CD8-positive, alpha-beta memory T cell (primary cell): ENCODE measurements around the gene PRKAG2. TPM values are rescaled to one million over a fixed set of nuclear protein-coding genes. Genes with fewer than 3 reads are reported as not detected.

Experiments used
- CTCF ChIA-PET: fragments of 350-600 bp; sonication (Branson Sonifier 250); formaldehyde crosslinking; loops from one replicate; lab custom pipeline; 2021; ENCODE audit warnings: antibody characterized with exemption; lab: Charles Lee
- POLR2A ChIA-PET: fragments of 350-600 bp; sonication (Branson Sonifier 250); formaldehyde crosslinking; loops from one replicate; lab custom pipeline; 2021; ENCODE audit warnings: antibody characterized with exemption; lab: Charles Lee
- DNase-seq, 5 donors: peaks; one replicate each; pipeline versions ENCODE4 v3.0.0 to v3.0.0-alpha.2; 2020 to 2022; ENCODE audit warnings: mixed read lengths in 1 of 5
- H3K27ac ChIP-seq: one replicate; pipeline ENCODE4 v1.7.0; 2013; ENCODE audit warnings: low read depth, mild to moderate bottlenecking, low read length, moderate library complexity
- H3K27me3 ChIP-seq: 2 replicates; pipeline ENCODE4 v1.7.0; 2013; ENCODE audit warnings: low read length, mild to moderate bottlenecking; ENCODE audit not compliant: insufficient read depth, poor library complexity, severe bottlenecking
- H3K36me3 ChIP-seq: 2 replicates; pipeline ENCODE4 v1.7.0; 2013; ENCODE audit warnings: mild to moderate bottlenecking, low read length, moderate library complexity; ENCODE audit not compliant: insufficient read depth
- H3K4me1 ChIP-seq: 2 replicates; pipeline ENCODE4 v1.7.0; 2013; ENCODE audit warnings: mild to moderate bottlenecking, low read length, moderate library complexity; ENCODE audit not compliant: insufficient read depth
- H3K4me3 ChIP-seq: 2 replicates; pipeline ENCODE4 v1.7.0; 2013; ENCODE audit warnings: mild to moderate bottlenecking, low read length
- H3K9me3 ChIP-seq: 2 replicates; pipeline ENCODE4 v1.7.0; 2013; ENCODE audit warnings: mild to moderate bottlenecking, low read length
- H3K27ac Mint-ChIP-seq, 8 donors: one replicate each; pipeline ENCODE4 v1.8.0; 2020 to 2021; ENCODE audit warnings: mixed read lengths in 8 of 8, mild to moderate bottlenecking in 6 of 8, inconsistent platforms in 3 of 8, moderate library complexity in 3 of 8
- H3K27me3 Mint-ChIP-seq, 2 donors: one replicate each; pipeline ENCODE4 v1.8.0; 2020 to 2021; ENCODE audit warnings: mixed read lengths in 2 of 2, mild to moderate bottlenecking in 1 of 2, moderate library complexity in 1 of 2
- H3K36me3 Mint-ChIP-seq, 3 donors: one replicate each; pipeline ENCODE4 v1.8.0; 2020 to 2021; ENCODE audit warnings: mixed read lengths in 3 of 3, inconsistent platforms in 1 of 3, mild to moderate bottlenecking in 1 of 3
- H3K4me1 Mint-ChIP-seq, 3 donors: one replicate each; pipeline ENCODE4 v1.8.0; 2020 to 2021; ENCODE audit warnings: mixed read lengths in 3 of 3, inconsistent platforms in 1 of 3, mild to moderate bottlenecking in 1 of 3
- H3K4me3 Mint-ChIP-seq, 7 donors: one replicate each; pipeline ENCODE4 v1.8.0; 2020 to 2021; ENCODE audit warnings: mixed read lengths in 7 of 7, mild to moderate bottlenecking in 6 of 7, moderate library complexity in 4 of 7, inconsistent platforms in 2 of 7
- H3K9me3 Mint-ChIP-seq, 5 donors: one replicate each; pipeline ENCODE4 v1.8.0; 2020 to 2022; ENCODE audit warnings: mixed read lengths in 5 of 5, mild to moderate bottlenecking in 3 of 5, moderate library complexity in 2 of 5, inconsistent platforms in 1 of 5
- polyA plus RNA-seq: library from polyadenylated mRNA; unstranded; fragments of 300-500 nt; fragmentation: Illumina TruSeq; gene quantifications from one replicate; pipeline ENCODE4 v1.2.3, GENCODE V29; 2021
- total RNA-seq, 2 experiments: library from RNA; stranded (reverse); gene quantifications; one replicate each; pipeline ENCODE4 v1.2.3, GENCODE V29; 2021

Gene PRKAG2
- total and polyA plus RNA-seq, 3 experiments from 2014 or later = 23.1 to 31.4 (median 27.2) TPM

DNA sequence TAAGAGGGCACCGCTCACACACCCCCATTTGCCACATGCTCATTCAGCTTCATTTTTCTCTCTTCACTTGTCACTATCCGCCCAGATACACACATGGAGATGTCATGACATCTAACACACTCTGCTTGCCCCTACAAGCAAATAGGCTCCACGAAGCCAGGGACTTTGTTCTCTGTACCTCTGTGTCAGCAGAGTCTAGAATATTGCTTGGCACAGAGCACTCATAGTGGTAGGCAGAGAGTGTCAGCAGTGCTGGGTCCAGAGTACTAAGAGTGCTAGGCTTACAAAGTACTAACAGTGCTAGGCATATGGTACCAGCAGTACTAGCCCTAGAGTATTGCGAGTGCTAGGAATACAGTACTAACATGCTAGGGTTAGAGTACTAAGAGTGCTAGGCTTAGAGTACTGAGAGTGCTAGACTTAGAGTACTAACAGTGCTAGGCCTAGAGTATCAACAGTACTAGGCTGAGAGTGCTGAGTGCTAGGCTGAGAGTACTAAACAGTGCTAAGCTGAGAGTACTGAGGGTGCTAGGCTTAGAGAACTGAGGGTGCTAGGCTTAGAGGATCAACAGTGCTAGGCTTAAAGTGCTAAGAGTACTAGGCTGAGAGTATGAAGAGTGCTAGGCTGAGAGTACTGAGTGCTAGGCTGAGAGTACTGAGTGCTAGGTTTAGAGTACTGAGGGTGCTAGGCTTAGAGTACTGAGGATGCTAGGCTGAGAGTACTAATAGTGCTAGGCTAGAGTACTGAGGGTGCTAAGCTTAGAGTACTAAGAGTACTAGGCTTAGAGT lies 166.1 kb downstream of the PRKAG2 start:
- H3K27ac Mint-ChIP-seq = peak overlapping the region in 3 of 8 donors; percentile 11 to 47 (median 23)
- Histone ChIP-seq H3K9me3 (no peaks in the 10 kb centered on the region), H3K36me3 (no peaks in the 10 kb centered on the region), H3K4me1 (no peaks in the 10 kb centered on the region), H3K27ac (no peak overlapping the region), H3K4me3 (no peak overlapping the region), H3K27me3 (no peaks in the 10 kb centered on the region)
- DNase-seq = no peak
- H3K9me3 Mint-ChIP-seq = no peaks in the 10 kb centered on the region
- ChIA-PET POLR2A (no interaction called here), CTCF (no interaction called here)
- H3K4me1 Mint-ChIP-seq = peaks cover under 1 to 11% (median 1%) of the 10 kb centered on the region in 3 donors
- H3K36me3 Mint-ChIP-seq = peaks cover 0 to 15% (median 4%) of the 10 kb centered on the region in 3 donors
- no peaks in the 10 kb centered on the region for H3K27me3 Mint-ChIP-seq
- H3K4me3 Mint-ChIP-seq = no peak overlapping the region

DNA sequence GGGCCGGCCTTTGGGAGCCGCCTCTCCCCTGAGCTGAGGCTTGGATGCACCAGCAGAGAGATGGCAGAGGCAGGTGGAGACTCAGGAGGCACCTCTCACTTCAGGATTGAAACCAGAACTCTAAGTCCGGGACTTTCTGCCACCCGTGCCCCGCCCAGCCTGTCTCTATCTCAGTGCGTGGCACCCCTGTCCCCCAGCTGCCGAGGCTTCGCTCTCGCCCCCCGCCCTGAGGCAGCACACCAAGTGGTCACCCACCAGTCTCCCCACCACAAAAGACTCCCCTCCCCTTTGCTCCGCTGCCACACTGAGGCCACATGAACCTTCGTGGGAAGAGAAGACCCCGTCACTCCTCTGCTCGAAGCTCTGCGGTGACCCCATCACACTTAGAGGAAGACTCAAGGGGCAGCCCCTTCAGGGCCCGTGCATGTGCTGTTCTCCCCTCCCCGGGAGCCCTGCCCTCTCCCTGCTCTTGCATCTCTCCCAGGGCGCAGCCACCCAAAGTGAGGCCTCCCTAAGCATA lies 166.7 kb downstream of the PRKAG2 start:
- Histone ChIP-seq H3K4me1 (no peaks in the 10 kb centered on the region), H3K27ac (no peak overlapping the region), H3K4me3 (no peak overlapping the region), H3K36me3 (no peaks in the 10 kb centered on the region), H3K27me3 (no peaks in the 10 kb centered on the region), H3K9me3 (no peaks in the 10 kb centered on the region)
- Mint-ChIP-seq H3K36me3 (peaks cover 0 to 15% (median 7%) of the 10 kb centered on the region in 3 donors), H3K27ac (no peak overlapping the region), H3K9me3 (no peaks in the 10 kb centered on the region), H3K4me1 (peaks cover 4 to 15% (median 5%) of the 10 kb centered on the region in 3 donors), H3K4me3 (no peak overlapping the region), H3K27me3 (no peaks in the 10 kb centered on the region)
- no peak for DNase-seq
- POLR2A ChIA-PET = no interaction called here
- CTCF ChIA-PET = no interaction called here

DNA sequence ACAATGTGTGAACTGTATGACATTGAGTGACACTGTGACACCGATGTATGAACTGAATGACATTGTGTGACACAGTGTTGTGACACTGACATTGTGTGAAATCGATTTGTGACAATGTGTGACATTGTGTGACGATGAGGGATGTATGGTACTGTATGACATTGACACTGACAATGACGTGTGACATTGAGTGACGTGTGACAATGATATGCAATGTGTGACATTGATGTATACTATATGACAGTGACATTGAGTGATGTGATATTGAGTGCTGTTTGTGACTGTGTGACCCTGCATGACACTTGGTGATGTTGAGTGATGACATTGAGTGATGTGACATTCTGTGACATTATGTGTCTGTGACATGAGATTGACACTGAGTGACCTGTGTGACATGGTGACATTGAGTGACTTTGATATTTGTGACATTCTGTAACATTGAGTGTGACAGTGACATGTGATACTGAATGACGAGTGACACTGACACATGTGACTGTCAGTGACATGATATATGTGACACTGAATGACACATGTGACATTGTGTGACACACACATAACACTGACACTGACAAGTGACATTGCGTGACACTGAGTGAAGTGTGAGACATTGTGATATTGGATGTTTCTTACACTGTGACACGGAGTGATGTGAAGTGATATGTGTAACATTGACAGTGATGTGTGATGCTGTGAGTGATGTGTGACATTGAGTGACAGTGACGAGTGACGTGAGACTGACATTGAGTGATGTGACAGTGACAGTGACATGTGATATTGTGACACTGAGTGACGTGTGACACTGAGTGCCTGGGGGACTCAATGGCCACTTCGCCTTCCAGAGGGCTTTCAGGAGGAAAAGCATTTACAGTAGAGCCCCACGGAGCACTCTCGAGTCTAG lies 167.5 kb downstream of the PRKAG2 start:
- ChIA-PET POLR2A (no interaction called here), CTCF (no interaction called here)
- Histone ChIP-seq H3K4me1 (no peaks in the 10 kb centered on the region), H3K27me3 (no peaks in the 10 kb centered on the region), H3K9me3 (no peaks in the 10 kb centered on the region), H3K4me3 (no peak overlapping the region), H3K36me3 (no peaks in the 10 kb centered on the region), H3K27ac (no peak overlapping the region)
- Mint-ChIP-seq H3K27me3 (no peaks in the 10 kb centered on the region), H3K27ac (peak overlapping the region in 2 of 8 donors; percentile 19 to 35), H3K9me3 (no peaks in the 10 kb centered on the region), H3K4me1 (peaks cover 5 to 15% (median 8%) of the 10 kb centered on the region in 3 donors), H3K36me3 (peaks cover 0 to 15% (median 7%) of the 10 kb centered on the region in 3 donors), H3K4me3 (no peak overlapping the region)
- no peak for DNase-seq

DNA sequence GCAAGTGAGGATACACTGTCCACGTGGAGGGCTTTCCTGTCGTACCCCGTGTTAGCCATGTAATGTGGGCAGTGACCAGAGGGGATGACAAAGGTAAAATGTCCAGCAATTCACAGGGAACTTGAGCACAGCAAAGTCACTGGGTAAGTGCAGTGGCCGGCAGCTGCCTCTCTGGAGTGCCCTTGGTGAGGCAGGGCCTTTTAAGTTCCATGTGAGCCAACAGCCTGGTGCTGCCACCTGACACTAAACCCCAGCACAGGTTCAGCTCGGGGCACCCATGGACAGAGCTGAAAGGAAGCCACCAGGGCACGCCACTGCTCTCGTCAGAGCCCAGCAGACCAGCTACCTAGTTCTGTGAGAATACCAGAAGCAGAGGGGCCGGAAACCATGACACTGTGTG lies 168.3 kb downstream of the PRKAG2 start:
- POLR2A ChIA-PET = no interaction called here
- H3K27ac Mint-ChIP-seq = no peak overlapping the region
- no peaks in the 10 kb centered on the region for H3K4me1 ChIP-seq

DNA sequence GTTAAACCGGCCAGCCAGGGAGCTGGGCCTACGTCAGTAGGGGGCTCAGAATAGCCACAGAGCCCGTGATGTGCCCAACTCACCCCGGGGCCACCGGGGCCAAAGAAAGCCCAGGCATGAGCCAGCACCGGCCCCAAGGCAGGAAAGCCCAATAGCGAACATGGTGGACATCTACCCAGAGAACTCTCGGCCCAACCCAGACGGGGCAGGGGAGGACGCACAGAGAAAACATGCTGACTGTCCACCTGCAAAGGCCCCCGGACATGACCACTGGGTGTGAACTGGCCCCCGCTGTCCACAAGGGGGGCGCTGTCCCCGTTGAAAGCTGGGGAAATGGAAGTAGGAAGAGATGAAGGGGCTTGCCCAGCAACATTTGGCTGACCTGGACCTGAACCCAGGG lies 169.2 kb downstream of the PRKAG2 start:
- Mint-ChIP-seq H3K4me1 (peaks cover 7 to 15% (median 10%) of the 10 kb centered on the region in 3 donors), H3K9me3 (no peaks in the 10 kb centered on the region), H3K27ac (no peak overlapping the region), H3K4me3 (no peak overlapping the region), H3K27me3 (no peaks in the 10 kb centered on the region), H3K36me3 (peaks cover 0 to 15% (median 7%) of the 10 kb centered on the region in 3 donors)
- DNase-seq = no peak
- H3K27ac ChIP-seq = no peak overlapping the region
- H3K27me3 ChIP-seq = no peaks in the 10 kb centered on the region
- no peaks in the 10 kb centered on the region for H3K4me1 ChIP-seq
- POLR2A ChIA-PET = no interaction called here
- H3K4me3 ChIP-seq = no peak overlapping the region
- H3K36me3 ChIP-seq = no peaks in the 10 kb centered on the region
- no peaks in the 10 kb centered on the region for H3K9me3 ChIP-seq
- CTCF ChIA-PET = no interaction called here

More for the DNA sequence above, 168.3 kb downstream of the PRKAG2 start:
- CTCF ChIA-PET = no interaction called here
- peaks cover 7 to 15% (median 10%) of the 10 kb centered on the region in 3 donors for H3K4me1 Mint-ChIP-seq
- no peaks in the 10 kb centered on the region for H3K36me3 ChIP-seq
- H3K27me3 Mint-ChIP-seq = no peaks in the 10 kb centered on the region
- H3K36me3 Mint-ChIP-seq = peaks cover 0 to 9% (median 7%) of the 10 kb centered on the region in 3 donors
- no peak for DNase-seq
- no peak overlapping the region for H3K4me3 ChIP-seq
- H3K9me3 Mint-ChIP-seq = no peaks in the 10 kb centered on the region
- no peaks in the 10 kb centered on the region for H3K27me3 ChIP-seq
- H3K9me3 ChIP-seq = no peaks in the 10 kb centered on the region
- H3K4me3 Mint-ChIP-seq = no peak overlapping the region
- no peak overlapping the region for H3K27ac ChIP-seq

DNA sequence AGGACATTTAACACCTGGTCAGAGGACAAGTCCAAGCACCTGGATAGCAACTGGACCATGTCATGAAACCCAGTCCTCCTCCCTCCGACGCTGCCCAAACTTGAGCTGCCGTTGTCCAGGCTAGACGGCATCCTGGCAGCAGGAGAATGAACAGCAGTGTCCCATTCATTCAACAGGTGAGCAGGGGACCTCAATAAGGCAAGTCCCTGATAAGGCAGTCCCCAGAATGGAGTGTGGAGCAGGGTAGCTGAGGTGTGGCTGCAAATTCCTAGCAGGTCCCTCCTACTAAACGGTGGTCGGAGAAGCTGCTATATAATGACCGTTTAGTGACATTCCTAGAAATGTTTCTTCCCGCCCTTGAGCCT lies 169.8 kb downstream of the PRKAG2 start:
- no peak overlapping the region for H3K4me3 ChIP-seq
- H3K4me1 ChIP-seq = no peaks in the 10 kb centered on the region
- ChIA-PET CTCF (no interaction called here), POLR2A (no interaction called here)
- H3K9me3 Mint-ChIP-seq = no peaks in the 10 kb centered on the region
- H3K4me3 Mint-ChIP-seq = no peak overlapping the region
- peaks cover 7 to 15% (median 10%) of the 10 kb centered on the region in 3 donors for H3K4me1 Mint-ChIP-seq
- H3K27ac Mint-ChIP-seq = no peak overlapping the region
- H3K27me3 ChIP-seq = no peaks in the 10 kb centered on the region
- H3K36me3 Mint-ChIP-seq = peaks cover 0 to 18% (median 7%) of the 10 kb centered on the region in 3 donors
- no peak for DNase-seq
- H3K27me3 Mint-ChIP-seq = no peaks in the 10 kb centered on the region
- H3K9me3 ChIP-seq = no peaks in the 10 kb centered on the region
- H3K36me3 ChIP-seq = no peaks in the 10 kb centered on the region
- no peak overlapping the region for H3K27ac ChIP-seq

DNA sequence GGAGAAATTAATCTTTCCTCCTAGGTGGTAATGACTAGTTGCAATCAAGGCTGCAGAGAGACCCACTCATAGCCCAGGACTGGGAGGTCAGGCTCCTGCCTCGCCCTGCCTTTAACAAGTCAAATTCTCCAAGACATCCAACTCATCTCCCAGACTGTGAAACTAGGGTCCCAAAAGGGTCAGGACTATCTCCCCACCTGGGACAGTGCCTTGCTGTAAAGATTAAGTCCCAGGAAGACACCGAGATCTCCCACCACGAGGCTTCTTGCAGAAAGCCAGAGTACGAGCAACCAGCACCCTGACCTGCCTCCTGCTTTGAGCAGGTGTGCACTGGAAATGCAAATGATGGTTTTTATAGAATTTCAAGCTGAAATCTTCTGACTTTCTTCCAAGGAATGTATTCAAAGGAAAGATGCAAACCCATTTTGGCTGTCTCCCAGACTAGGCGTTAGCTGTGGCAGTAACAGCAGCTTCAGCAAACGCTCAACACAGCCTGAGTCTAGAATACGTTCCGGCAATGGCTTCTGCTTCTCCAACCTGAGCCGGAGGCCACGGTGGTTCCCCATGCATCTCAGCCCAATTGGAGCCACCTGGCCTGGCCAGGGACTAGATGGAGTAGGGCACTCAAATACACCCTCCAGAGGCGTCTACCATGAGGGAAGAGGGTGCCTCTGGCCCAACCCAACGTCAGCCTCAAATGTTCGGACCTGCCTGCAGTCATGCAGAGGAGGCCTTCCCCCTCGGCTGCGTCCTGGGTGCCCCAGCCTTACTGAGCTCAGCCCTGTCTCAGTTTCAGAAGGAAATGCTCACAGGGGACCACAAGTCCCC lies 170.4 kb downstream of the PRKAG2 start:
- Histone ChIP-seq H3K4me3 (no peak overlapping the region), H3K36me3 (no peaks in the 10 kb centered on the region), H3K27ac (no peak overlapping the region), H3K9me3 (no peaks in the 10 kb centered on the region), H3K27me3 (no peaks in the 10 kb centered on the region), H3K4me1 (no peaks in the 10 kb centered on the region)
- POLR2A ChIA-PET = no interaction called here
- H3K27ac Mint-ChIP-seq = no peak overlapping the region
- CTCF ChIA-PET = no interaction called here
- peaks cover 0 to 18% (median 7%) of the 10 kb centered on the region in 3 donors for H3K36me3 Mint-ChIP-seq
- H3K9me3 Mint-ChIP-seq = no peaks in the 10 kb centered on the region
- no peak overlapping the region for H3K4me3 Mint-ChIP-seq
- peaks cover 7 to 15% (median 10%) of the 10 kb centered on the region in 3 donors for H3K4me1 Mint-ChIP-seq
- no peak for DNase-seq
- H3K27me3 Mint-ChIP-seq = no peaks in the 10 kb centered on the region
